Peyer's patch (tissue), 4 donors: ENCODE measurements around the gene MBNL2. TPM values are rescaled to one million over a fixed set of nuclear protein-coding genes. Genes with fewer than 3 reads are reported as not detected.

Experiments
- DNase-seq, 3 donors: peaks; one replicate each; pipeline ENCODE4 v3.0.0-alpha.2; 2017 to 2019
- H3K27ac ChIP-seq, 4 donors: fragments of 200-600 bp; sonication (generic); one replicate each; pipeline ENCODE4 v1.5.1; 2016 to 2019
- H3K27me3 ChIP-seq, 2 donors: fragments of 200-600 bp; sonication (generic); one replicate each; pipeline ENCODE4 v1.5.1; 2019
- H3K36me3 ChIP-seq, 3 donors: fragments of 200-600 bp; sonication (generic); one replicate each; pipeline ENCODE4 v1.5.1; 2016 to 2019
- H3K4me1 ChIP-seq, 4 donors: fragments of 200-600 bp; sonication (generic); one replicate each; pipeline ENCODE4 v1.5.1; 2016 to 2019
- H3K4me3 ChIP-seq, 4 donors: fragments of 200-600 bp; sonication (generic); 1 replicate in 3 of 4; 2 replicates in 1 of 4; pipeline ENCODE4 v1.5.1; 2016 to 2019; ENCODE audit warnings: mild to moderate bottlenecking in 1 of 4
- H3K9me3 ChIP-seq, 4 donors: fragments of 200-600 bp; sonication (generic); one replicate each; pipeline ENCODE4 v1.5.1; 2016 to 2019; ENCODE audit warnings: mild to moderate bottlenecking in 1 of 4
- POLR2A ChIP-seq, 2 donors: fragments of 450-650 bp; IDR thresholded peaks; one replicate each; pipeline ENCODE4 v1.5.1; 2017; ENCODE audit warnings: antibody characterized with exemption in 2 of 2, mild to moderate bottlenecking in 2 of 2, moderate library complexity in 2 of 2
- total RNA-seq, 4 donors: library from RNA; depleted of rRNA; stranded (reverse); fragments of >200 nt; gene quantifications; one replicate each; pipeline ENCODE4 v1.1.0, GENCODE V29; 2016
- TF ChIP-seq, protein P1 (sequence below), 6 experiments: fragments of 450-650 bp in 4 of 6; fragments of 200-600 bp in 2 of 6; sonication (generic) in 1 of 6; IDR thresholded peaks; one replicate each; pipeline ENCODE4 v1.5.1; 2017 to 2019; ENCODE audit warnings: antibody characterized with exemption in 6 of 6, mild to moderate bottlenecking in 3 of 6, moderate library complexity in 1 of 6

MBNL2 gene
- total RNA-seq, 4 donors from 2014 or later, result 27.0 to 44.6 (median 36.3) TPM

DNA sequence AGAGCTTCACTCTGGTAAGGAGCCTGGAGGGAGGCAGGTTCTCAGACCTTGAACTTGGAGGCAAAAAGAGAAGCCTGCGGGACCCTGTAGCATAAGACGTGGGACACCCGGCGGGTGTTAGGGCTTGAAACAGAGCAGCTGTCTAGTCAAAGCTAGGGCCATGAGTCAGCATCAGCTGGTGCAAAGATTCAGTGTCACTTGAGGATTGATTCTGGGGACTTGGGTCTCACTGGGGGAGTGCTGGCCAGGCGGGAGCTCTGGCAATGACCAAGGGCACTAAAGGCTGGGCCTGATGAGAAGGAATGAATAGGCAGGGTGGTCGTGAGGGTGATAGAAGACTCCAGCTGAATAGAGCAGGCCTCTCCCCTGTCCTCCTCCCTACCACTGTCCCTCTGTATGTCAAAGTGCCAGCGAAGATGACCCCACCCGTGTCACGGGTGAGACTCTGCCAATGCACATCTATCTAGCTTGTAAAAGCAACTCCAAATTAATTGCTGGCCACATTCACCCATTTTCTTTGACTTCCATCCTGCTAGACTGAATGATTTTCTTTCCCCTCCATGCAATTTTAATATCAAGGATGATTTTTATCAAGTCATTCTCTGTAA, 97.1 kb downstream of the MBNL2 start:
- no peaks in the 10 kb centered on the region for H3K27me3 ChIP-seq
- H3K27ac ChIP-seq, result peak overlapping the region in 2 of 4 donors; percentile 36 to 57
- TF ChIP-seq POLR2A (IDR thresholded peaks at IDR 0.05), result no peak
- TF ChIP-seq, protein P1, sequence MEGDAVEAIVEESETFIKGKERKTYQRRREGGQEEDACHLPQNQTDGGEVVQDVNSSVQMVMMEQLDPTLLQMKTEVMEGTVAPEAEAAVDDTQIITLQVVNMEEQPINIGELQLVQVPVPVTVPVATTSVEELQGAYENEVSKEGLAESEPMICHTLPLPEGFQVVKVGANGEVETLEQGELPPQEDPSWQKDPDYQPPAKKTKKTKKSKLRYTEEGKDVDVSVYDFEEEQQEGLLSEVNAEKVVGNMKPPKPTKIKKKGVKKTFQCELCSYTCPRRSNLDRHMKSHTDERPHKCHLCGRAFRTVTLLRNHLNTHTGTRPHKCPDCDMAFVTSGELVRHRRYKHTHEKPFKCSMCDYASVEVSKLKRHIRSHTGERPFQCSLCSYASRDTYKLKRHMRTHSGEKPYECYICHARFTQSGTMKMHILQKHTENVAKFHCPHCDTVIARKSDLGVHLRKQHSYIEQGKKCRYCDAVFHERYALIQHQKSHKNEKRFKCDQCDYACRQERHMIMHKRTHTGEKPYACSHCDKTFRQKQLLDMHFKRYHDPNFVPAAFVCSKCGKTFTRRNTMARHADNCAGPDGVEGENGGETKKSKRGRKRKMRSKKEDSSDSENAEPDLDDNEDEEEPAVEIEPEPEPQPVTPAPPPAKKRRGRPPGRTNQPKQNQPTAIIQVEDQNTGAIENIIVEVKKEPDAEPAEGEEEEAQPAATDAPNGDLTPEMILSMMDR (IDR thresholded peaks at IDR 0.05), result no peak
- no peak for DNase-seq
- H3K4me1 ChIP-seq, result peaks cover 0 to 16% (median 1%) of the 10 kb centered on the region in 4 donors
- no peak overlapping the region for H3K4me3 ChIP-seq
- no peaks in the 10 kb centered on the region for H3K36me3 ChIP-seq
- H3K9me3 ChIP-seq, result no peaks in the 10 kb centered on the region

DNA sequence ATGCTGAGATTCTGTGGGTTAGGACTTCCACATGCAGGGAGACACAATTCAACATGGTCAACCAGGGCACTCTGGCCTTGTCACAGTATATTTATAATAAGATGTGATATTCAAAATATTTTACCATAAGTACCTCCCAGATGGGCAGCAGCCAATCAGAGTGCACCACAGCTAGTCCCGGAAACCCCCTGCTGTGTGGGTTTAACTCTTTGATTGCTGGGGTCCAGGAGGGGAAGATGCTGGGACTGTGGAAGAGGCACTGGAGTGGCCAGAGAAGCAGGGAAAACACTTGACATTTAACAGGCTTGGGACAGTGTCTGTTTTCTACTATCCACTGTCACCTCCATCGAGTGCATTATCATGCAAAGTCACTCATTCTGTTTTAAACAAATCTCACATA, 99.0 kb downstream of the MBNL2 start:
- Histone ChIP-seq H3K4me1 (peaks cover 0 to 16% (median 1%) of the 10 kb centered on the region in 4 donors), H3K27ac (no peak overlapping the region)

DNA sequence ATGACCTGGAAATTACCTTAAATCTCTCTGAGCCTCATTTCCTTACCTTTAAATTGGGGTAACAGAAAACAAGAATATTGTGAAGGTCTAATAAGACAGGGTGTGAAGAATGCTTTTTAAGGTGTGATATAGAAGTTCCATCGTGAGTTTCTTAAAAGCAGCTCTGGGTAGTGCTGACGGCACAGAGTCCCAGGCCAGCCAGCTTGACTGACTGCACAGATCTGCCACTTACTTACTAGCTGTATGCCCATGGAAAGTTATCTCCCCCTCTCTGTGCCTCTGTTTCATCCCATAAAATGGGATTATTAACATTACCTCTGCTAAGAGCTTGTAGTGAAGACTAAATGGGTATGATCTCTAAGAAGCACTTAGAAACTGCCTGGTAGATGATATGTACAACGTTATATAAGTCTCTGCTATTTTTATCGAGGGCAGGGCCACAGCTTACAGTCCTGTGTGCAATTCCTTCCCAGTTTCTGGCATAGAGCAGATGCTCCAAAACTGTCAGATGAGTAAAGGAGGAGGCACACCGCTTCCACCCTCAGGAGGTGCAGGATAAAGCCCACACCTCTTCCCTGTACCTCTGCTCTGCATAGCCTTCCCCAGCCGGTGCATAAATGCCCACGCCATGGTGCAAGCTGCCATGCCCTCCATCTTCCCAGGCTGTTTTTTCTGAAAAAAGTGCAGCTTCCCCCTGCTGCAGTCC, 99.6 kb downstream of the MBNL2 start:
- H3K9me3 ChIP-seq, result no peaks in the 10 kb centered on the region
- no peak for TF ChIP-seq POLR2A (IDR thresholded peaks at IDR 0.05)
- TF ChIP-seq, protein P1 (IDR thresholded peaks at IDR 0.05), result no peak
- DNase-seq, result no peak
- no peaks in the 10 kb centered on the region for H3K36me3 ChIP-seq
- no peak overlapping the region for H3K27ac ChIP-seq
- no peaks in the 10 kb centered on the region for H3K27me3 ChIP-seq
- no peak overlapping the region for H3K4me3 ChIP-seq
- H3K4me1 ChIP-seq, result peaks cover 0 to 16% (median 1%) of the 10 kb centered on the region in 4 donors

More for the DNA sequence above, 99.0 kb downstream of the MBNL2 start:
- TF ChIP-seq, protein P1 (IDR thresholded peaks at IDR 0.05), result no peak
- TF ChIP-seq POLR2A (IDR thresholded peaks at IDR 0.05), result no peak
- Histone ChIP-seq H3K27me3 (no peaks in the 10 kb centered on the region), H3K36me3 (no peaks in the 10 kb centered on the region), H3K4me3 (no peak overlapping the region), H3K9me3 (no peaks in the 10 kb centered on the region)
- DNase-seq, result no peak

DNA sequence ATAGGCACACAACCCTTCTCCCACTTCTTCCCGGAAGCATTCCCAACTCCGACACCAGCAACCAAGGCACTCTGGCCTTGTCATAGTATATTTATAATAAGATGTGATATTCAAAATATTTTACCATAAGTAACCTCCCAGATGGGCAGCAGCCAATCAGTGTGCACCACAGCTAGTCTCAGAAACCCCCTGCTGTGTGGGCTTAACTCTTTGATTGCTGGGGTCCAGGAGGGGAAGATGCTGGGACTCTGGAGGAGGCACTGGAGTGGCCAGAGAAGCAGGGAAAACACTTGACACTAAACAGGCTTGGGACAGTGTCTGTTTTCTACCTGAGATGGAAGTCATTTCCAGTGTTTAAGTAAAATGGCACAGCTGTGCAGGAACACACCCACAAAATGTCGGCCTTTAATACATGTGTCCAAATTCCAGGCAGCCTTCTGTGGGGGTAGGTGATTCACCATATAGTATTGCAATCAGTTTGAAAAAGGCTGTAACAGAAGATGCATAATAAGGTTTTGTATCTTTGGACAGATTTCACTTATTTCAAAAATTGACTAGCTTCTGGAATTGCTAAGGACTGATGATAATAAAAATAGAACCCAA, 100.7 kb downstream of the MBNL2 start:
- peaks cover 0 to 20% (median 1%) of the 10 kb centered on the region in 4 donors for H3K4me1 ChIP-seq
- no peak for DNase-seq
- H3K27me3 ChIP-seq, result no peaks in the 10 kb centered on the region
- no peaks in the 10 kb centered on the region for H3K9me3 ChIP-seq
- no peak overlapping the region for H3K4me3 ChIP-seq
- no peak overlapping the region for H3K27ac ChIP-seq
- TF ChIP-seq POLR2A (IDR thresholded peaks at IDR 0.05), result no peak
- TF ChIP-seq, protein P1 (IDR thresholded peaks at IDR 0.05), result no peak
- no peaks in the 10 kb centered on the region for H3K36me3 ChIP-seq

DNA sequence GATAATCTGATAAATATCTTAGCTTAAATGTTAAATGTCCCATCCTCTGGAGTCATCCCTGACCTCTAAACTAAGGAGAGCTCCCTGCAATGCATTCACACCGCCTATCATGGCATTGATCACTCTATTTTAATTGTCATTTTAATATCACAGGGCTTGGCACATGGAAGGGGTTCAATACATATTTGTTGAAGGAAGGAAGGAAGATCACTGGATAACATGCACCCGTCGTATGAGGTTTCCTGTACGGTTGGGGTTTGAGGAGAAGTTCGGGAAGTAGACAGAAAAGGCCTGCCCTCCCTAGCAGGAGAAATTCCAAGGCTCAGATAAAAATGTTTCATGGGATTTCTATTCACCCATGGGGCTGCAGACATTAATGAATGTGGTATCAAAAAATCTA, 102.0 kb downstream of the MBNL2 start:
- Histone ChIP-seq H3K4me3 (no peak overlapping the region), H3K4me1 (peaks cover 0 to 10% (median 0%) of the 10 kb centered on the region in 4 donors), H3K36me3 (no peaks in the 10 kb centered on the region), H3K27me3 (no peaks in the 10 kb centered on the region), H3K27ac (no peak overlapping the region), H3K9me3 (no peaks in the 10 kb centered on the region)
- no peak for DNase-seq
- no peak for TF ChIP-seq POLR2A (IDR thresholded peaks at IDR 0.05)
- TF ChIP-seq, protein P1 (IDR thresholded peaks at IDR 0.05), result no peak
